Measurements from ENCODE around the gene ZNF70.

- TF ChIP-seq POLR2A (IDR thresholded peaks at IDR 0.05): no peak
- TF ChIP-seq CTCF (IDR thresholded peaks at IDR 0.05): no peak
- TF ChIP-seq EP300 (IDR thresholded peaks at IDR 0.05): no peak
Measured at GRCh38 chr22:23789121-23789520, 38.2 kb upstream of the ZNF70 start.

Measured in tibial nerve (tissue), 4 donors.